B cell (primary cell): ENCODE data around the gene TMEM213. TPM values are rescaled to one million over a fixed set of nuclear protein-coding genes. Genes with fewer than 3 reads are reported as not detected.

Source experiments
- ATAC-seq: fragments of 200-7000 bp; cut with Tn5 transposase; one replicate; pipeline ENCODE4 v1.10.0; 2021; ENCODE audit warnings: low read depth, mild to moderate bottlenecking, moderate number of reproducible peaks, moderate library complexity
- CTCF ChIA-PET: fragments of 350-600 bp; sonication (Branson Sonifier 250); formaldehyde crosslinking; loops from one replicate; lab custom pipeline; 2021; ENCODE audit warnings: antibody characterized with exemption, inconsistent platforms; lab: Charles Lee
- POLR2A ChIA-PET: fragments of 350-600 bp; sonication (Branson Sonifier 250); formaldehyde crosslinking; loops from one replicate; lab custom pipeline; 2021; ENCODE audit warnings: antibody characterized with exemption; lab: Charles Lee
- DNase-seq: peaks from one replicate; pipeline ENCODE4 v3.0.0; 2013
- H2AFZ ChIP-seq: 2 replicates; pipeline ENCODE4 v1.6.1; 2012; ENCODE audit warnings: mild to moderate bottlenecking, low read depth, low read length; ENCODE audit not compliant: insufficient read depth, poor library complexity, severe bottlenecking
- H3K27ac ChIP-seq, 2 donors: 1 replicate in 1 of 2; 2 replicates in 1 of 2; pipeline ENCODE4 v1.5.1; 2012 to 2013; ENCODE audit warnings: low read length in 2 of 2, mild to moderate bottlenecking in 2 of 2, moderate library complexity in 1 of 2
- H3K27me3 ChIP-seq, 4 experiments: fragments of 200-600 bp in 1 of 4; sonication (generic) in 1 of 4; replicated peaks in 1 of 4; 1 replicate in 2 of 4; 2 replicates in 2 of 4; pipeline versions ENCODE4 v1.6.1 to v1.7.0; 2013 to 2016; ENCODE audit warnings: low read length in 3 of 4, mild to moderate bottlenecking in 2 of 4, mixed read lengths in 1 of 4, moderate library complexity in 1 of 4; ENCODE audit not compliant: insufficient read depth in 4 of 4, control insufficient read depth in 3 of 4; ENCODE audit errors: control extremely low read depth in 1 of 4
- H3K36me3 ChIP-seq, 2 experiments: replicated peaks in 1 of 2; 1 replicate in 1 of 2; 2 replicates in 1 of 2; pipeline versions ENCODE4 v1.6.1 to v1.7.1; 2013; ENCODE audit warnings: low read length in 1 of 2; ENCODE audit not compliant: insufficient read depth in 2 of 2, control insufficient read depth in 1 of 2; ENCODE audit errors: control extremely low read depth in 1 of 2, extremely low read depth in 1 of 2
- H3K4me1 ChIP-seq, 2 donors: fragments of 200-600 bp in 1 of 2; sonication (generic) in 1 of 2; 1 replicate in 1 of 2; 2 replicates in 1 of 2; pipeline versions ENCODE4 v1.5.1 to v1.6.1; 2013 to 2017; ENCODE audit warnings: low read length in 2 of 2; ENCODE audit not compliant: control insufficient read depth in 2 of 2, insufficient read depth in 2 of 2
- H3K4me2 ChIP-seq: replicated peaks from 2 replicates; pipeline ENCODE3; 2012; ENCODE audit warnings: mild to moderate bottlenecking, low read depth, low read length; ENCODE audit not compliant: poor library complexity, severe bottlenecking
- H3K4me3 ChIP-seq, 5 experiments: fragments of 200-600 bp in 1 of 5; sonication (generic) in 1 of 5; 1 replicate in 3 of 5; 2 replicates in 2 of 5; pipeline versions ENCODE4 v1.5.1 to v1.7.0; 2011 to 2016; ENCODE audit warnings: low read length in 4 of 5, mild to moderate bottlenecking in 4 of 5, low read depth in 2 of 5, control low read depth in 1 of 5, moderate library complexity in 1 of 5; ENCODE audit not compliant: insufficient read depth in 1 of 5; ENCODE audit errors: control extremely low read depth in 1 of 5, extremely low read depth in 1 of 5
- H3K79me2 ChIP-seq: fragments of 200-600 bp; sonication (generic); one replicate; pipeline ENCODE4 v1.6.0; 2016; ENCODE audit warnings: low read length; ENCODE audit not compliant: control insufficient read depth, insufficient read depth
- H3K9ac ChIP-seq: fragments of 200-600 bp; sonication (generic); 2 replicates; pipeline ENCODE4 v1.6.1; 2017; ENCODE audit warnings: mild to moderate bottlenecking, low read length, moderate library complexity
- H3K9me3 ChIP-seq, 3 donors: one replicate each; pipeline versions ENCODE4 v1.6.1 to v1.7.1; 2013; ENCODE audit warnings: low read length in 2 of 3; ENCODE audit not compliant: control insufficient read depth in 2 of 3, insufficient read depth in 1 of 3; ENCODE audit errors: control extremely low read depth in 1 of 3
- H4K20me1 ChIP-seq: 2 replicates; pipeline ENCODE4 v1.6.0; 2012; ENCODE audit warnings: mild to moderate bottlenecking, low read length; ENCODE audit not compliant: insufficient read depth, control insufficient read depth, poor library complexity, severe bottlenecking
- H3K27ac Mint-ChIP-seq: one replicate; pipeline ENCODE4 v1.8.0; 2021; ENCODE audit warnings: mixed read lengths
- H3K27me3 Mint-ChIP-seq: one replicate; pipeline ENCODE4 v1.8.0; 2021; ENCODE audit warnings: mixed read lengths
- H3K4me1 Mint-ChIP-seq: one replicate; pipeline ENCODE4 v1.8.0; 2021; ENCODE audit warnings: mixed read lengths
- H3K4me3 Mint-ChIP-seq: one replicate; pipeline ENCODE4 v1.8.0; 2021; ENCODE audit warnings: mixed read lengths
- H3K9me3 Mint-ChIP-seq: one replicate; pipeline ENCODE4 v1.8.0; 2022; ENCODE audit warnings: mixed read lengths; ENCODE audit not compliant: insufficient read depth
- EZH2 ChIP-seq: IDR thresholded peaks from 2 replicates; pipeline ENCODE4 v1.6.1; 2012; ENCODE audit warnings: borderline replicate concordance, low read depth, mild to moderate bottlenecking, moderate library complexity, low read length; ENCODE audit not compliant: insufficient read depth, poor library complexity, severe bottlenecking
- WGBS: methylation state at CpG from one replicate; pipeline ENCODE4 v1.1.5; 2013; ENCODE audit warnings: missing lambda C conversion rate; ENCODE audit not compliant: insufficient coverage; 5-methylcytosine and 5-hydroxymethylcytosine counted together
- intact Hi-C: fragments of 100-400 bp; cut with micrococcal nuclease; formaldehyde crosslinking; loops from one replicate; pipeline ENCODE4 v1.10.0; 2022
- polyA plus RNA-seq: library from polyadenylated mRNA; depleted of rRNA; stranded (reverse); fragments of >200 nt; gene quantifications from 2 replicates; pipeline ENCODE4 v1.2.3, GENCODE V29; 2012
- total RNA-seq, 2 donors: library from RNA; stranded (reverse); fragments of 120-200 nt in 1 of 2; gene quantifications; 1 replicate in 1 of 2; 2 replicates in 1 of 2; pipeline versions ENCODE4 v1.2.3 to v1.2.4, GENCODE V29; 2013 to 2022
- TF ChIP-seq, protein P1 (sequence below): fragments of 200-600 bp; IDR thresholded peaks from one replicate; pipeline ENCODE4 v1.8.0; 2022; ENCODE audit warnings: antibody characterized with exemption, mild to moderate bottlenecking

The TMEM213 gene
- total and polyA plus RNA-seq, 2 donors (not counting 1 experiment from before 2014, with no cell fraction given): not detected

GRCh38 chr7:138872576-138872975 lies 74.8 kb downstream of the TMEM213 start:
- Histone ChIP-seq H3K27ac (no peak overlapping the region), H3K79me2 (no peaks in the 10 kb centered on the region), H3K36me3 (no peaks in the 10 kb centered on the region), H3K9me3 (peaks cover 0 to 3% (median 0%) of the 10 kb centered on the region in 3 donors), H3K4me1 (no peaks in the 10 kb centered on the region), H2AFZ (no peak overlapping the region), H3K4me3 (no peak overlapping the region), H3K4me2 (no peak overlapping the region), H3K27me3 (no peaks in the 10 kb centered on the region), H4K20me1 (no peaks in the 10 kb centered on the region), H3K9ac (no peak overlapping the region)
- Mint-ChIP-seq H3K4me3 (no peak overlapping the region), H3K27me3 (no peaks in the 10 kb centered on the region), H3K4me1 (no peaks in the 10 kb centered on the region), H3K9me3 (no peaks in the 10 kb centered on the region), H3K27ac (no peak overlapping the region)
- WGBS: 84% methylated on average over 2 of the region's 4 CpGs
- intact Hi-C loops: no loop called here
- TF ChIP-seq, protein P1, sequence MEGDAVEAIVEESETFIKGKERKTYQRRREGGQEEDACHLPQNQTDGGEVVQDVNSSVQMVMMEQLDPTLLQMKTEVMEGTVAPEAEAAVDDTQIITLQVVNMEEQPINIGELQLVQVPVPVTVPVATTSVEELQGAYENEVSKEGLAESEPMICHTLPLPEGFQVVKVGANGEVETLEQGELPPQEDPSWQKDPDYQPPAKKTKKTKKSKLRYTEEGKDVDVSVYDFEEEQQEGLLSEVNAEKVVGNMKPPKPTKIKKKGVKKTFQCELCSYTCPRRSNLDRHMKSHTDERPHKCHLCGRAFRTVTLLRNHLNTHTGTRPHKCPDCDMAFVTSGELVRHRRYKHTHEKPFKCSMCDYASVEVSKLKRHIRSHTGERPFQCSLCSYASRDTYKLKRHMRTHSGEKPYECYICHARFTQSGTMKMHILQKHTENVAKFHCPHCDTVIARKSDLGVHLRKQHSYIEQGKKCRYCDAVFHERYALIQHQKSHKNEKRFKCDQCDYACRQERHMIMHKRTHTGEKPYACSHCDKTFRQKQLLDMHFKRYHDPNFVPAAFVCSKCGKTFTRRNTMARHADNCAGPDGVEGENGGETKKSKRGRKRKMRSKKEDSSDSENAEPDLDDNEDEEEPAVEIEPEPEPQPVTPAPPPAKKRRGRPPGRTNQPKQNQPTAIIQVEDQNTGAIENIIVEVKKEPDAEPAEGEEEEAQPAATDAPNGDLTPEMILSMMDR: no peak
- no peak for TF ChIP-seq EZH2
- no peak for ATAC-seq
- ChIA-PET POLR2A (no interaction called here), CTCF (interaction anchor here (0.7 kb wide), 1 partner anchor 1104 kb away, joined by 4 read pairs; no protein-coding TSS in a partner anchor)
- DNase-seq: no peak

DNA sequence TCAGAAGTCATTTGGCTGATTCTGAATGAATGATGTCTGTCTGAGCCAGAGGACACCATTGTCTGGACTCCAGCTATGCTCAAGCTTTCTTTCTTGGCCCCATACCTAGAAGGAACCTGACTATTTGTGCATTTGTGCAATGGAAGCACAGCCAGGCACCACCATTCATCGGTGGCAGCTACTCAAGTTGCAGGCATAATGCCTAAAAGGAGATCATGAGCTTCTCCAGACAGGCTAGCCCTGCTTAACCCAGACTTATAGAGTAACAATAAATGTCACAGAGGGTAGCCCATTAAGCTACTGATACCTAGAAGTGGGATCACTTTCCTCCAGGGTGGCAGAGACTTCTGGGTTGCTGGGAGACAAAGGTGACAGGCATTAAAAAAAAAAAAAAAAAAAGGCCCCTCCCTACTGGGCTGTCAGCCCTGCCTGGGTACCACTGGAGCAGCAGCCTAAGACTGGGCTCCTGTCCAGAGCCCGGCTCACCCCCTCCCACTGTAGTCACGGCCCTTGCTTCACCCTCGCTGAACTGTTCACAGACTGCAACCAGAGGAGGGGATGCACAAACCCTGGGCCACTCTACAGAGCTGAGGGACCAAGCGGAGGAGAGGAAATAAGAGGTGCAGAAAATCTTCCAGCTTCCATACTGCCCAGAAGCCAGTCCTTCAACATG lies 75.6 kb downstream of the TMEM213 start:
- intact Hi-C loops: no loop called here
- H3K9me3 Mint-ChIP-seq: no peaks in the 10 kb centered on the region
- Histone ChIP-seq H3K27ac (no peak overlapping the region), H3K9ac (no peak overlapping the region), H2AFZ (no peak overlapping the region), H4K20me1 (no peaks in the 10 kb centered on the region), H3K4me3 (no peak overlapping the region), H3K36me3 (no peaks in the 10 kb centered on the region), H3K27me3 (no peaks in the 10 kb centered on the region), H3K4me2 (no peak overlapping the region), H3K4me1 (no peaks in the 10 kb centered on the region), H3K9me3 (peaks cover 0 to 3% (median 0%) of the 10 kb centered on the region in 3 donors), H3K79me2 (no peaks in the 10 kb centered on the region)
- CTCF ChIA-PET: no interaction called here
- no peak for TF ChIP-seq EZH2
- TF ChIP-seq, protein P1: no peak
- ATAC-seq (no peak), DNase-seq (no peak)
- no peaks in the 10 kb centered on the region for H3K27me3 Mint-ChIP-seq
- H3K27ac Mint-ChIP-seq: no peak overlapping the region
- 100% methylated on average over 2 of the region's 5 CpGs for WGBS
- POLR2A ChIA-PET: no interaction called here
- H3K4me1 Mint-ChIP-seq: no peaks in the 10 kb centered on the region
- H3K4me3 Mint-ChIP-seq: no peak overlapping the region
